Upper lobe of left lung (tissue), 4 donors: Measurements from ENCODE around the gene C1orf174.

Source experiments
- CTCF ChIP-seq, 6 experiments: fragments of 450-650 bp in 4 of 6; fragments of 200-600 bp in 2 of 6; sonication (generic) in 2 of 6; IDR thresholded peaks; one replicate each; pipeline ENCODE4 v1.5.1; 2016 to 2019; ENCODE audit warnings: antibody characterized with exemption in 6 of 6
- POLR2A ChIP-seq, 4 donors: fragments of 450-650 bp; IDR thresholded peaks; one replicate each; pipeline ENCODE4 v1.5.1; 2016 to 2017; ENCODE audit warnings: antibody characterized with exemption in 4 of 4, mild to moderate bottlenecking in 2 of 4

GRCh38 chr1:3874736-3875135 lies 25.3 kb downstream of the C1orf174 start:
- TF ChIP-seq CTCF (IDR thresholded peaks at IDR 0.05) (no peak), POLR2A (IDR thresholded peaks at IDR 0.05) (no peak)
